Measurements from ENCODE around the gene LPAR2. TPM values are rescaled to one million over a fixed set of nuclear protein-coding genes. Genes with fewer than 3 reads are reported as not detected.

LPAR2 gene
- total and polyA plus RNA-seq, 10 of the 15 experiments (the other 5 are each of a cell fraction or from before 2014, with no cell fraction given): 0.98 to 23.8 (median 10.2) TPM

DNA sequence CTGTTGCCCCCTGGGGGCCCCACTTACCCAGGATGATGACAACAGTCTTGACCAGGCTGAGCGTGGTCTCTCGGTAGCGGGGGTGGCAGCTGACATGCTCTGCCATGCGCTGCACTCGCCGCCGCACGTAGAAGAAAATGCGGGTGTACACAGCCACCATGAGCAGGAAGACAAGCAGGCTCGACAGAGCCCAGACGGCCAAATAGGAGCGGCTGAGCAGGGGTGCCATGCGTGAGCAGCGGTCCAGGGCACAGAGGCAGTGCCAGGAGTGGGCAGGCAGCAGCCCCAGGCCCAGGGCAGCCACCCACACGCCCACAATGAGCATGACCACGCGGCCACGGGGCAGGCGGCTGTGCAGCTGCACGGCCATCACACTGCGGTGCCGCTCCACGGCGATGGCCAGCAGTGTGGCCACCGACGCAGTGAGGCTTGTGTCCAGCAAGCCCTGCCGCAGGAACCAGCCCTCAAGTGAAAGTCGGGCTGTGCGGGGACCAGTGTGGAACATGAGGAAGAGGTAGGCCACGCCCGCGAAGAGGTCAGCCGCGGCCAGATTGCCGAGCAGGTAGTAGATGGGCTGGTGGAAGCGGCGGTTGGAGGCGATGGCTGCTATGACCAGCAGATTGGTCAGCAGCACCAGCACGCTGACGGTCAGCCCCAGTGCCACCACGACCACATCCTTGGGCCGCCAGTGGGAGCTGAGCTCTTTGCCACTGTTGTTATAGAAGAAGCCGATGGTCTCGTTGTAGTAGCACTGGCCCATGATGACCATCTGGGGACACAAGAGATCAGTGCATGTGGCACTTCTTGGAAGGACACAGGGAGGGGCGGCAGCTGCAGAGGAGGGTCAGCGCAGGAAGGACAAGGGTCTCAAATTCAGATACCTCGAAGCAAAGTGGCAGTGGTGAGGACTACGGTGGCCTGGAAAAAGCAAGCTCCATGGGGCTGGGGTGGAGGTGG, 1.2 kb downstream of the LPAR2 start:
- 0 out of 2 replicates have a peak, but pooled peaks cover 5% of the 10 kb centered on the region for H3K4me1 ChIP-seq (ENCODE audit: control insufficient read depth, insufficient read depth, low read length)
- peak overlapping the region; percentile 82 for H3K4me2 ChIP-seq (ENCODE audit: control insufficient read depth, insufficient read depth)
- H4K20me1 ChIP-seq (ENCODE audit: control insufficient read depth, insufficient read depth): no peaks in the 10 kb centered on the region
- intact Hi-C loops (cut with micrococcal nuclease; ENCODE audit: unreplicated experiment): no loop called here
- no peaks in the 10 kb centered on the region for H3K27me3 ChIP-seq (replicated peaks in 1 of 2; ENCODE audit: control insufficient read depth in 2 of 2, insufficient read depth in 2 of 2, low read length in 1 of 2)
- TF ChIP-seq, protein P1, sequence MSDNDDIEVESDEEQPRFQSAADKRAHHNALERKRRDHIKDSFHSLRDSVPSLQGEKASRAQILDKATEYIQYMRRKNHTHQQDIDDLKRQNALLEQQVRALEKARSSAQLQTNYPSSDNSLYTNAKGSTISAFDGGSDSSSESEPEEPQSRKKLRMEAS (IDR thresholded peaks at IDR 0.05; ENCODE audit: low read depth, low read length): no peak
- TF ChIP-seq, protein P2, sequence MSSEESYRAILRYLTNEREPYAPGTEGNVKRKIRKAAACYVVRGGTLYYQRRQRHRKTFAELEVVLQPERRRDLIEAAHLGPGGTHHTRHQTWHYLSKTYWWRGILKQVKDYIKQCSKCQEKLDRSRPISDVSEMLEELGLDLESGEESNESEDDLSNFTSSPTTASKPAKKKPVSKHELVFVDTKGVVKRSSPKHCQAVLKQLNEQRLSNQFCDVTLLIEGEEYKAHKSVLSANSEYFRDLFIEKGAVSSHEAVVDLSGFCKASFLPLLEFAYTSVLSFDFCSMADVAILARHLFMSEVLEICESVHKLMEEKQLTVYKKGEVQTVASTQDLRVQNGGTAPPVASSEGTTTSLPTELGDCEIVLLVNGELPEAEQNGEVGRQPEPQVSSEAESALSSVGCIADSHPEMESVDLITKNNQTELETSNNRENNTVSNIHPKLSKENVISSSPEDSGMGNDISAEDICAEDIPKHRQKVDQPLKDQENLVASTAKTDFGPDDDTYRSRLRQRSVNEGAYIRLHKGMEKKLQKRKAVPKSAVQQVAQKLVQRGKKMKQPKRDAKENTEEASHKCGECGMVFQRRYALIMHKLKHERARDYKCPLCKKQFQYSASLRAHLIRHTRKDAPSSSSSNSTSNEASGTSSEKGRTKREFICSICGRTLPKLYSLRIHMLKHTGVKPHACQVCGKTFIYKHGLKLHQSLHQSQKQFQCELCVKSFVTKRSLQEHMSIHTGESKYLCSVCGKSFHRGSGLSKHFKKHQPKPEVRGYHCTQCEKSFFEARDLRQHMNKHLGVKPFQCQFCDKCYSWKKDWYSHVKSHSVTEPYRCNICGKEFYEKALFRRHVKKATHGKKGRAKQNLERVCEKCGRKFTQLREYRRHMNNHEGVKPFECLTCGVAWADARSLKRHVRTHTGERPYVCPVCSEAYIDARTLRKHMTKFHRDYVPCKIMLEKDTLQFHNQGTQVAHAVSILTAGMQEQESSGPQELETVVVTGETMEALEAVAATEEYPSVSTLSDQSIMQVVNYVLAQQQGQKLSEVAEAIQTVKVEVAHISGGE (CRISPR knock-in tag; IDR thresholded peaks at IDR 0.05): no peak
- TF ChIP-seq POLR2A (IDR thresholded peaks at IDR 0.05; ENCODE audit: low read depth, low read length) (peak; percentile 77), POU2F2 (IDR thresholded peaks at IDR 0.05; ENCODE audit: borderline replicate concordance, low read depth, low read length) (no peak)
- TF ChIP-seq, protein P3, sequence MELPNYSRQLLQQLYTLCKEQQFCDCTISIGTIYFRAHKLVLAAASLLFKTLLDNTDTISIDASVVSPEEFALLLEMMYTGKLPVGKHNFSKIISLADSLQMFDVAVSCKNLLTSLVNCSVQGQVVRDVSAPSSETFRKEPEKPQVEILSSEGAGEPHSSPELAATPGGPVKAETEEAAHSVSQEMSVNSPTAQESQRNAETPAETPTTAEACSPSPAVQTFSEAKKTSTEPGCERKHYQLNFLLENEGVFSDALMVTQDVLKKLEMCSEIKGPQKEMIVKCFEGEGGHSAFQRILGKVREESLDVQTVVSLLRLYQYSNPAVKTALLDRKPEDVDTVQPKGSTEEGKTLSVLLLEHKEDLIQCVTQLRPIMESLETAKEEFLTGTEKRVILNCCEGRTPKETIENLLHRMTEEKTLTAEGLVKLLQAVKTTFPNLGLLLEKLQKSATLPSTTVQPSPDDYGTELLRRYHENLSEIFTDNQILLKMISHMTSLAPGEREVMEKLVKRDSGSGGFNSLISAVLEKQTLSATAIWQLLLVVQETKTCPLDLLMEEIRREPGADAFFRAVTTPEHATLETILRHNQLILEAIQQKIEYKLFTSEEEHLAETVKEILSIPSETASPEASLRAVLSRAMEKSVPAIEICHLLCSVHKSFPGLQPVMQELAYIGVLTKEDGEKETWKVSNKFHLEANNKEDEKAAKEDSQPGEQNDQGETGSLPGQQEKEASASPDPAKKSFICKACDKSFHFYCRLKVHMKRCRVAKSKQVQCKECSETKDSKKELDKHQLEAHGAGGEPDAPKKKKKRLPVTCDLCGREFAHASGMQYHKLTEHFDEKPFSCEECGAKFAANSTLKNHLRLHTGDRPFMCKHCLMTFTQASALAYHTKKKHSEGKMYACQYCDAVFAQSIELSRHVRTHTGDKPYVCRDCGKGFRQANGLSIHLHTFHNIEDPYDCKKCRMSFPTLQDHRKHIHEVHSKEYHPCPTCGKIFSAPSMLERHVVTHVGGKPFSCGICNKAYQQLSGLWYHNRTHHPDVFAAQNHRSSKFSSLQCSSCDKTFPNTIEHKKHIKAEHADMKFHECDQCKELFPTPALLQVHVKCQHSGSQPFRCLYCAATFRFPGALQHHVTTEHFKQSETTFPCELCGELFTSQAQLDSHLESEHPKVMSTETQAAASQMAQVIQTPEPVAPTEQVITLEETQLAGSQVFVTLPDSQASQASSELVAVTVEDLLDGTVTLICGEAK (IDR thresholded peaks at IDR 0.05; ENCODE audit: borderline replicate concordance): no peak
- no peaks in the 10 kb centered on the region for H3K79me2 ChIP-seq (ENCODE audit: control insufficient read depth, insufficient read depth, low read length)
- peaks cover 0 to 8% of the 10 kb centered on the region in 2 experiments; a peak in 3 of 4 replicates for H3K36me3 ChIP-seq (ENCODE audit: control insufficient read depth in 2 of 2, insufficient read depth in 2 of 2, low read length in 1 of 2)
- DNase-seq (ENCODE audit: low read depth, low spot score) (no peak), FAIRE-seq (no peak), ATAC-seq (no peak)
- RAD21 ChIA-PET (ENCODE audit: unreplicated experiment): interaction anchor here (0.9 to 1.9 kb wide), 2 partner anchors 9 to 95 kb away, joined by 3 to 5 read pairs; no protein-coding TSS in a partner anchor
- peak overlapping the region; percentile 52 for H3K9ac ChIP-seq (ENCODE audit: control insufficient read depth, insufficient read depth, low read length)
- CTCF ChIA-PET: interaction anchor here (0.6 to 1.3 kb wide), 5 partner anchors 11 to 95 kb away, joined by 3 to 4 read pairs (median 3); no protein-coding TSS in a partner anchor
- H3K9me3 ChIP-seq (replicated peaks; ENCODE audit: control insufficient read depth, insufficient read depth, low read length): no peaks in the 10 kb centered on the region
- WGBS (ENCODE audit: insufficient coverage, insufficient replicate concordance, low lambda C conversion rate, missing lambda C conversion rate): 92% methylated on average over 48 of the region's 48 CpGs
- in situ Hi-C loops (cut with MboI): no loop called here
- POLR2A ChIA-PET: interaction anchor here (1.7 to 3.0 kb wide), 3 partner anchors 14 to 35 kb away, joined by 5 to 10 read pairs (median 8); no protein-coding TSS in a partner anchor
- no peak overlapping the region for H2AFZ ChIP-seq (ENCODE audit: control insufficient read depth, low read depth, low read length)
- H3K4me3 ChIP-seq: peak overlapping the region; percentile 76
- BruUV-seq (replicated peaks): no TSS peak
- SMC1A ChIA-PET (ENCODE audit: uncharacterized antibody, unreplicated experiment): interaction anchor here (0.8 to 1.2 kb wide), 3 partner anchors 31 to 95 kb away, joined by 3 read pairs; no protein-coding TSS in a partner anchor
- H3K27ac ChIP-seq (ENCODE audit: control insufficient read depth, insufficient read depth): peak overlapping the region; percentile 58; the same call in 1 of the 2 replicates

Data from GM12878 (cell line).